ENCODE results near the gene UBE2L3.
"Not testable (repeated sequence)": the region's sequence is repeated elsewhere in the genome, so short reads cannot be mapped to it uniquely, and the experiment has no call there.

DNA sequence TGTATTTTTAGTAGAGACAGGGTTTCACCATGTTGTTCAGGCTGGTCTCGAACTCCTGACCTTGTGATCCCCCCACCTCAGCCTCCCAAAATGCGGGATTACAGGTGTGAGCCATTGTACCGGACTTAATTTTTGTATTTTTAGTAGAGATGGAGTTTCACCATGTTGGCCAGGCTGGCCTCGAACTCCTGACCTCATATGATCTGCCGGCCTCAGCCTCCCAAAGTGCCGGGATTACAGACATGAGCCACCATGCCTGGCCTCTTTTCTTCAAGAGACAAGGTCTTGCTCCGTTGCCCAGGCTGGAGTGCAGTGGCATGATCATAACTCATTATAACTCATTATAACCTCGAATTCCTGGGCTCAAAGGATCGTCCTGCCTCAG, 13.1 kb downstream of the UBE2L3 start:
- TF ChIP-seq, protein P1, sequence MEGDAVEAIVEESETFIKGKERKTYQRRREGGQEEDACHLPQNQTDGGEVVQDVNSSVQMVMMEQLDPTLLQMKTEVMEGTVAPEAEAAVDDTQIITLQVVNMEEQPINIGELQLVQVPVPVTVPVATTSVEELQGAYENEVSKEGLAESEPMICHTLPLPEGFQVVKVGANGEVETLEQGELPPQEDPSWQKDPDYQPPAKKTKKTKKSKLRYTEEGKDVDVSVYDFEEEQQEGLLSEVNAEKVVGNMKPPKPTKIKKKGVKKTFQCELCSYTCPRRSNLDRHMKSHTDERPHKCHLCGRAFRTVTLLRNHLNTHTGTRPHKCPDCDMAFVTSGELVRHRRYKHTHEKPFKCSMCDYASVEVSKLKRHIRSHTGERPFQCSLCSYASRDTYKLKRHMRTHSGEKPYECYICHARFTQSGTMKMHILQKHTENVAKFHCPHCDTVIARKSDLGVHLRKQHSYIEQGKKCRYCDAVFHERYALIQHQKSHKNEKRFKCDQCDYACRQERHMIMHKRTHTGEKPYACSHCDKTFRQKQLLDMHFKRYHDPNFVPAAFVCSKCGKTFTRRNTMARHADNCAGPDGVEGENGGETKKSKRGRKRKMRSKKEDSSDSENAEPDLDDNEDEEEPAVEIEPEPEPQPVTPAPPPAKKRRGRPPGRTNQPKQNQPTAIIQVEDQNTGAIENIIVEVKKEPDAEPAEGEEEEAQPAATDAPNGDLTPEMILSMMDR (IDR thresholded peaks at IDR 0.05): not testable (repeated sequence)
- not testable (repeated sequence) for TF ChIP-seq POLR2A (IDR thresholded peaks at IDR 0.05)
